Measurements from ENCODE around the gene METTL26.

- TF ChIP-seq EZH2 (IDR thresholded peaks at IDR 0.05; ENCODE audit: insufficient read depth, poor library complexity, severe bottlenecking): no peak
- no peak for TF ChIP-seq EZH2phosphoT487 (IDR thresholded peaks at IDR 0.05; ENCODE audit: insufficient read depth, low read depth)
These were observed 44.5 kb upstream of the METTL26 start for GRCh38 chr16:680625-680945.

All from GM23248 (cell line).